H9 (cell line): ENCODE results near the gene TRPV4. TPM values are rescaled to one million over a fixed set of nuclear protein-coding genes. Genes with fewer than 3 reads are reported as not detected.

Experiments used
- DNase-seq: peaks from one replicate; pipeline ENCODE4 v3.0.0-alpha.2; 2017
- H2AFZ ChIP-seq: one replicate; pipeline ENCODE4 v1.6.1; 2013; ENCODE audit warnings: mild to moderate bottlenecking, low read length, control low read depth, moderate library complexity
- H2AK5ac ChIP-seq: 2 replicates; pipeline ENCODE4 v1.6.1; 2013; ENCODE audit warnings: low read length, control low read depth, mixed read lengths; ENCODE audit not compliant: insufficient read length
- H2BK120ac ChIP-seq: one replicate; pipeline ENCODE4 v1.6.1; 2013; ENCODE audit warnings: low read depth, mild to moderate bottlenecking, low read length, control low read depth, inconsistent platforms; ENCODE audit not compliant: poor library complexity, severe bottlenecking
- H2BK12ac ChIP-seq: 2 replicates; pipeline ENCODE4 v1.6.1; 2013; ENCODE audit warnings: low read length, control low read depth, mixed read lengths, low read depth; ENCODE audit not compliant: insufficient read length
- H2BK15ac ChIP-seq: 2 replicates; pipeline ENCODE4 v1.6.1; 2013; ENCODE audit warnings: low read depth, low read length, control low read depth
- H2BK20ac ChIP-seq: one replicate; pipeline ENCODE4 v1.6.1; 2013; ENCODE audit warnings: low read depth, mild to moderate bottlenecking, low read length, control low read depth, inconsistent platforms; ENCODE audit not compliant: poor library complexity, severe bottlenecking
- H2BK5ac ChIP-seq: 2 replicates; pipeline ENCODE4 v1.6.1; 2013; ENCODE audit warnings: low read length, control low read depth, mixed read lengths; ENCODE audit not compliant: insufficient read length
- H3K14ac ChIP-seq: 2 replicates; pipeline ENCODE4 v1.6.1; 2013; ENCODE audit warnings: low read length, control low read depth; ENCODE audit not compliant: insufficient read depth
- H3K18ac ChIP-seq: 2 replicates; pipeline ENCODE4 v1.6.1; 2013; ENCODE audit warnings: low read depth, mild to moderate bottlenecking, mixed read lengths, low read length, control low read depth; ENCODE audit not compliant: insufficient read length
- H3K23ac ChIP-seq: 2 replicates; pipeline ENCODE4 v1.6.1; 2013; ENCODE audit warnings: low read length, control low read depth, mixed read lengths, low read depth; ENCODE audit not compliant: insufficient read length
- H3K23me2 ChIP-seq: 2 replicates; pipeline ENCODE4 v1.6.1; 2013; ENCODE audit warnings: low read depth, mild to moderate bottlenecking, mixed read lengths, low read length, control low read depth; ENCODE audit not compliant: insufficient read length, poor library complexity, severe bottlenecking
- H3K27ac ChIP-seq: 2 replicates; pipeline ENCODE4 v1.5.1; 2013; ENCODE audit warnings: low read length, control low read depth, mixed read lengths, low read depth; ENCODE audit not compliant: insufficient read length
- H3K27me3 ChIP-seq: 2 replicates; pipeline ENCODE4 v1.6.1; 2013; ENCODE audit warnings: low read length, control low read depth, inconsistent platforms; ENCODE audit not compliant: insufficient read depth
- H3K4ac ChIP-seq: 2 replicates; pipeline ENCODE4 v1.6.1; 2013; ENCODE audit warnings: low read depth, mild to moderate bottlenecking, control low read depth, inconsistent platforms, low read length, moderate library complexity
- H3K4me1 ChIP-seq: 2 replicates; pipeline ENCODE4 v1.6.1; 2013; ENCODE audit warnings: low read length, control low read depth, inconsistent platforms; ENCODE audit not compliant: insufficient read depth
- H3K4me2 ChIP-seq: 2 replicates; pipeline ENCODE4 v1.6.1; 2013; ENCODE audit warnings: low read length, control low read depth, mixed read lengths; ENCODE audit not compliant: insufficient read length, insufficient read depth
- H3K56ac ChIP-seq: 2 replicates; pipeline ENCODE4 v1.6.1; 2013; ENCODE audit warnings: low read depth, mild to moderate bottlenecking, mixed read lengths, low read length, control low read depth; ENCODE audit not compliant: insufficient read length
- H3K79me1 ChIP-seq: 2 replicates; pipeline ENCODE4 v1.6.1; 2013; ENCODE audit warnings: low read depth, mild to moderate bottlenecking, moderate library complexity, low read length, control low read depth, inconsistent platforms; ENCODE audit not compliant: insufficient read depth, poor library complexity, severe bottlenecking
- H3K79me2 ChIP-seq: 2 replicates; pipeline ENCODE4 v1.6.1; 2013; ENCODE audit warnings: low read length, control low read depth, inconsistent platforms; ENCODE audit not compliant: insufficient read depth
- H3K9ac ChIP-seq: 2 replicates; pipeline ENCODE4 v1.6.1; 2013; ENCODE audit warnings: low read length, control low read depth, mixed read lengths; ENCODE audit not compliant: insufficient read length; ENCODE audit errors: extremely low read depth
- H3K9me3 ChIP-seq: one replicate; pipeline ENCODE4 v1.6.1; 2013; ENCODE audit warnings: low read depth, low read length, inconsistent platforms; ENCODE audit not compliant: control insufficient read depth
- H3T11ph ChIP-seq: one replicate; pipeline ENCODE4 v1.6.1; 2013; ENCODE audit warnings: mild to moderate bottlenecking, low read length, control low read depth, inconsistent platforms
- H4K20me1 ChIP-seq: one replicate; pipeline ENCODE4 v1.6.1; 2013; ENCODE audit not compliant: control insufficient read depth, insufficient read length, insufficient read depth
- H4K5ac ChIP-seq: 2 replicates; pipeline ENCODE4 v1.6.1; 2013; ENCODE audit warnings: low read depth, mild to moderate bottlenecking, mixed read lengths, low read length, control low read depth; ENCODE audit not compliant: insufficient read length
- H4K8ac ChIP-seq: replicated peaks from 2 replicates; pipeline ENCODE4 v1.6.1; 2013; ENCODE audit warnings: low read length, control low read depth, mixed read lengths, low read depth; ENCODE audit not compliant: insufficient read length
- H4K91ac ChIP-seq: 2 replicates; pipeline ENCODE4 v1.6.1; 2013; ENCODE audit warnings: low read depth, mild to moderate bottlenecking, moderate library complexity, mixed read lengths, low read length, control low read depth; ENCODE audit not compliant: insufficient read length
- H3K27ac Mint-ChIP-seq, 3 experiments: 2 replicates in 2 of 3; 3 replicates in 1 of 3; pipeline ENCODE4 v1.8.0; 2020 to 2021; ENCODE audit warnings: mixed read lengths in 3 of 3, mild to moderate bottlenecking in 1 of 3, moderate library complexity in 1 of 3
- H3K27me3 Mint-ChIP-seq: 2 replicates; pipeline ENCODE4 v1.8.0; 2021; ENCODE audit warnings: low read depth, mild to moderate bottlenecking, moderate library complexity, mixed read lengths
- H3K36me3 Mint-ChIP-seq, 3 experiments: 2 replicates in 2 of 3; 3 replicates in 1 of 3; pipeline ENCODE4 v1.8.0; 2020 to 2021; ENCODE audit warnings: low read depth in 3 of 3, mixed read lengths in 3 of 3; ENCODE audit not compliant: insufficient read depth in 1 of 3
- H3K4me1 Mint-ChIP-seq, 2 experiments: 2 replicates each; pipeline ENCODE4 v1.8.0; 2020; ENCODE audit warnings: mixed read lengths in 2 of 2
- H3K4me3 Mint-ChIP-seq, 2 experiments: 2 replicates in 1 of 2; 3 replicates in 1 of 2; pipeline ENCODE4 v1.8.0; 2020 to 2021; ENCODE audit warnings: mild to moderate bottlenecking in 2 of 2, mixed read lengths in 2 of 2, moderate library complexity in 1 of 2
- H3K9me3 Mint-ChIP-seq, 2 experiments: 2 replicates in 1 of 2; 3 replicates in 1 of 2; pipeline ENCODE4 v1.8.0; 2020; ENCODE audit warnings: mild to moderate bottlenecking in 2 of 2, mixed read lengths in 2 of 2, moderate library complexity in 1 of 2
- CTCF ChIP-seq: fragments of 200-600 bp; sonication (generic); conservative IDR thresholded peaks from 3 replicates; pipeline ENCODE4 v1.8.0; 2021; ENCODE audit warnings: antibody characterized with exemption, mild to moderate bottlenecking
- WGBS: extraction: QIAGEN DNeasy Blood & Tissue Kit; methylation state at CpG from one replicate; pipeline ENCODE4 v1.1.7; 2013; ENCODE audit warnings: missing lambda C conversion rate, low lambda C conversion rate, mixed read lengths; ENCODE audit not compliant: insufficient read length; ENCODE audit errors: extremely low coverage; 5-methylcytosine and 5-hydroxymethylcytosine counted together
- total RNA-seq: library from RNA; stranded (reverse); gene quantifications from 2 replicates; pipeline ENCODE4 v1.2.1, GENCODE V29; 2021

The TRPV4 gene
- total RNA-seq, 1 experiment from 2014 or later = 4.9 TPM

GRCh38 chr12:109795023-109795422 lies 38.2 kb downstream of the TRPV4 start:
- Histone ChIP-seq H3K4me2 (no peak overlapping the region), H2BK5ac (no peak overlapping the region), H4K91ac (no peak overlapping the region), H3K27me3 (no peaks in the 10 kb centered on the region), H2BK120ac (no peak overlapping the region), H3K27ac (no peak overlapping the region), H3K79me2 (no peaks in the 10 kb centered on the region), H3K56ac (no peak overlapping the region), H3K18ac (no peak overlapping the region), H4K5ac (no peak overlapping the region), H3K4ac (no peak overlapping the region), H3K79me1 (no peaks in the 10 kb centered on the region), H4K20me1 (peaks cover 2% of the 10 kb centered on the region), H3K23me2 (no peaks in the 10 kb centered on the region), H3K14ac (no peak overlapping the region), H2AK5ac (no peak overlapping the region), H3T11ph (no peak overlapping the region), H3K4me1 (no peaks in the 10 kb centered on the region), H2BK12ac (no peak overlapping the region), H3K9me3 (no peaks in the 10 kb centered on the region), H2BK20ac (no peak overlapping the region), H4K8ac (no peak overlapping the region), H2AFZ (no peak overlapping the region), H3K23ac (no peak overlapping the region), H2BK15ac (no peak overlapping the region), H3K9ac (no peak overlapping the region)
- TF ChIP-seq CTCF = no peak
- no peaks in the 10 kb centered on the region for H3K27me3 Mint-ChIP-seq
- H3K36me3 Mint-ChIP-seq = peaks cover 0 to 9% (median 5%) of the 10 kb centered on the region in 3 experiments; a peak in 3 of 7 replicates
- no peak for DNase-seq
- no peaks in the 10 kb centered on the region for H3K9me3 Mint-ChIP-seq
- no CpG with 5 or more reads among the region's 2 CpGs for WGBS
- H3K27ac Mint-ChIP-seq = no peak overlapping the region
- H3K4me3 Mint-ChIP-seq = no peak overlapping the region
- H3K4me1 Mint-ChIP-seq = peaks cover 5 to 9% of the 10 kb centered on the region in 2 experiments
